Measurements from ENCODE around the gene CDH4. TPM values are rescaled to one million over a fixed set of nuclear protein-coding genes. Genes with fewer than 3 reads are reported as not detected.

Gene CDH4
- total RNA-seq, 1 donor from 2014 or later, result not detected

DNA sequence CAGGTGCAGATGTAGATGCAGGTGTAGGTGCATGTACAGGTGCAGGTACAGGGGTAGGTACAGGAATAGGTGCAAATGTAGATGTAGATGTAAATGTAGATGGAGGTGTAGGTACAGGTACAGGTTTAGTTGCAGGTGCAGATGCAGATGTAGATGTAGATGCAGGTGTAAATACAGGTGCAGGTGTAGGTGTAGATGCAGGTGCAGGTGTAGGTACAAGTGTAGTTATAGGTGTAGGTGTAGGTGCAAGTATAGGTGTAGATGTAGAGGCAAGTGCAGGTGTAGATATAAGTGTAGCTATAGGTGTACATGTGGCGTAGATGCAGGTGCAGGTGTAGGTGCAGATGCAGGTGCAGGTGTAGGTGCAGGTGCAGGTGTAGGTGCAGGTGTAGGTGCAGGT is 34.2 kb upstream of the CDH4 start:
- TF ChIP-seq, protein P1, sequence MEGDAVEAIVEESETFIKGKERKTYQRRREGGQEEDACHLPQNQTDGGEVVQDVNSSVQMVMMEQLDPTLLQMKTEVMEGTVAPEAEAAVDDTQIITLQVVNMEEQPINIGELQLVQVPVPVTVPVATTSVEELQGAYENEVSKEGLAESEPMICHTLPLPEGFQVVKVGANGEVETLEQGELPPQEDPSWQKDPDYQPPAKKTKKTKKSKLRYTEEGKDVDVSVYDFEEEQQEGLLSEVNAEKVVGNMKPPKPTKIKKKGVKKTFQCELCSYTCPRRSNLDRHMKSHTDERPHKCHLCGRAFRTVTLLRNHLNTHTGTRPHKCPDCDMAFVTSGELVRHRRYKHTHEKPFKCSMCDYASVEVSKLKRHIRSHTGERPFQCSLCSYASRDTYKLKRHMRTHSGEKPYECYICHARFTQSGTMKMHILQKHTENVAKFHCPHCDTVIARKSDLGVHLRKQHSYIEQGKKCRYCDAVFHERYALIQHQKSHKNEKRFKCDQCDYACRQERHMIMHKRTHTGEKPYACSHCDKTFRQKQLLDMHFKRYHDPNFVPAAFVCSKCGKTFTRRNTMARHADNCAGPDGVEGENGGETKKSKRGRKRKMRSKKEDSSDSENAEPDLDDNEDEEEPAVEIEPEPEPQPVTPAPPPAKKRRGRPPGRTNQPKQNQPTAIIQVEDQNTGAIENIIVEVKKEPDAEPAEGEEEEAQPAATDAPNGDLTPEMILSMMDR (IDR thresholded peaks at IDR 0.05), result no peak
- DNase-seq (no peak), ATAC-seq (ENCODE audit: low read depth) (no peak)
- no peaks in the 10 kb centered on the region for H3K36me3 Mint-ChIP-seq (ENCODE audit: low read depth)
- H3K27ac Mint-ChIP-seq, result no peak overlapping the region
- no peaks in the 10 kb centered on the region for H3K27me3 Mint-ChIP-seq
- intact Hi-C loops (cut with micrococcal nuclease), result no loop called here
- CTCF ChIA-PET, result no interaction called here
- no peaks in the 10 kb centered on the region for H3K4me1 Mint-ChIP-seq
- H3K9me3 Mint-ChIP-seq, result no peaks in the 10 kb centered on the region
- H3K4me3 Mint-ChIP-seq, result no peak overlapping the region
- POLR2A ChIA-PET, result no interaction called here

DNA sequence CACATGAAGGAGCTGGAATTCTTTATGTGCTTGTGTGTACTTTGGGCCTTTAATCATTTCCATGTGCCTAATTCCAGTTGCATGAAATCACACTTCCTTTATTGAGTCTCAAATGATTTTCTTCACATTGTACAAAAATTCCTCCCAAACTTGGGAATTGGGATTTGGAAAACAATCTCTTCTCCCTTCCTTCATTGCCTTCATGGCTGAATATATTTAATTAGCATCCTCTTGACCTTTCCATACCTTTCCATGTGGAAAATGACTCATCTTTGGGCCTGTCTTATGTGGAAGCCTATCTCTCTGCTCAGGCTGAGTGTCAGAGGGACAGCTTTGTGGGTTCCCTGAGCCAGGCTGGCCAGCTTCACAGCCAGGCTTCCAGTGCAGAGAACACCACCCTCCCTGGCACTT is 33.0 kb upstream of the CDH4 start:
- no peaks in the 10 kb centered on the region for H3K9me3 Mint-ChIP-seq
- no peak for ATAC-seq (ENCODE audit: low read depth)
- no peaks in the 10 kb centered on the region for H3K27me3 Mint-ChIP-seq
- H3K27ac Mint-ChIP-seq, result no peak overlapping the region
- TF ChIP-seq, protein P1 (IDR thresholded peaks at IDR 0.05), result no peak
- no peaks in the 10 kb centered on the region for H3K4me1 Mint-ChIP-seq
- DNase-seq, result no peak
- CTCF ChIA-PET, result no interaction called here
- no peaks in the 10 kb centered on the region for H3K36me3 Mint-ChIP-seq (ENCODE audit: low read depth)
- intact Hi-C loops (cut with micrococcal nuclease), result no loop called here
- POLR2A ChIA-PET, result no interaction called here
- no peak overlapping the region for H3K4me3 Mint-ChIP-seq

DNA sequence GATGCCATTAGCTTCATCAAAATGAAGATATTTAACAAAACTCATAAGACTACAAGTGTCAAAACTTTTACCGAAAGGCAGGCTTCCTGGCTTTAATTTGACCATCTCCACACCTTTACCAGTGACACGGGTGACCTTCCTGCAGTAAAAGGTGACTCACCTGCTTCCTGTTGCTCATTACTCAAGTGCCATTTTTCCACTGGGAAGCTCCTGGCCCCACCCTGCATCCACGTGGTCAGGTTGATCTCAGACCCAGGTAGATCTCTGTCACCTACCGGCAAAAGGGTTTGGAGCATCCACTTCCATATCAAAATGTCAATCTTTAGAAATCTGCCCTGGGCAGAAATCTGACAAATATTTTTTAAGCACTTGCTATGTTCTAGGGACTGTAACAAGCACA is 31.9 kb upstream of the CDH4 start:
- no peaks in the 10 kb centered on the region for H3K4me1 Mint-ChIP-seq
- POLR2A ChIA-PET, result no interaction called here
- DNase-seq (no peak), ATAC-seq (ENCODE audit: low read depth) (no peak)
- H3K27me3 Mint-ChIP-seq, result no peaks in the 10 kb centered on the region
- H3K9me3 Mint-ChIP-seq, result no peaks in the 10 kb centered on the region
- TF ChIP-seq, protein P1 (IDR thresholded peaks at IDR 0.05), result no peak
- CTCF ChIA-PET, result no interaction called here
- H3K27ac Mint-ChIP-seq, result no peak overlapping the region
- H3K36me3 Mint-ChIP-seq (ENCODE audit: low read depth), result no peaks in the 10 kb centered on the region
- H3K4me3 Mint-ChIP-seq, result no peak overlapping the region
- intact Hi-C loops (cut with micrococcal nuclease), result no loop called here

DNA sequence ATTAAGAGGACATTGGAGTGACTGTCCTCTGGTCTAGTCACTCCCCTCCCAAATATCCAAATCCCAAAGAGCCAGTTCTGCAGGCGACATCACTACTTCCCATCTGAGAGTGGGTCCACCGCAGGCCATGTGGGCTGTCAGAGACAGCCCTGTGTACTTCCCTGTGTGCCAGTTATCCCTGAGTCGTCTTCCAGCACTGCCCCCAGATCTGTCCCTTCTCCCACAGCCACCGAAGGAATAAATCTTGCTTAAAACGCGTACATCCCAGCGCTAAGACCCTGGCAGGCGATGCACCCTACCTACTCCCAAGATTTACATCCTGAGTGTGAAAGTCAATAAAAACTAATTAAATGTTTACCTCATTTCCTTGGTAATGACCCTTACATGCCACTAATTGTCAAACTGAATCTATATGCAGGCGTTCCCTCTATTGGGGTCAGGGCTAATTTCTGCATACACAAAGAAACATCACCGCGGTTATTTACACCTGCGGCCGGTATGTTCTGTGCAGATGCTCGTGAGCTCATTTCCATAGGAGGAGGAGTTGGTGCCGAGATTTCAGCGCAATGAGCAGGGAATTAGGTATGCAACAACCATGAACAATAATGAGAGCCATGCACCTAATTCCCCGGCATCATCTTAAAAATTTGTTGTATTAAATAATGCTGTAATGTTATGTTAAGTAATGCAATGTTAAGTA is 31.3 kb upstream of the CDH4 start:
- CTCF ChIA-PET, result no interaction called here
- Mint-ChIP-seq H3K9me3 (no peaks in the 10 kb centered on the region), H3K27ac (no peak overlapping the region), H3K4me1 (no peaks in the 10 kb centered on the region), H3K4me3 (no peak overlapping the region), H3K36me3 (ENCODE audit: low read depth) (no peaks in the 10 kb centered on the region), H3K27me3 (no peaks in the 10 kb centered on the region)
- ATAC-seq (ENCODE audit: low read depth), result no peak
- intact Hi-C loops (cut with micrococcal nuclease), result no loop called here
- POLR2A ChIA-PET, result no interaction called here
- TF ChIP-seq, protein P1 (IDR thresholded peaks at IDR 0.05), result no peak
- DNase-seq, result no peak

DNA sequence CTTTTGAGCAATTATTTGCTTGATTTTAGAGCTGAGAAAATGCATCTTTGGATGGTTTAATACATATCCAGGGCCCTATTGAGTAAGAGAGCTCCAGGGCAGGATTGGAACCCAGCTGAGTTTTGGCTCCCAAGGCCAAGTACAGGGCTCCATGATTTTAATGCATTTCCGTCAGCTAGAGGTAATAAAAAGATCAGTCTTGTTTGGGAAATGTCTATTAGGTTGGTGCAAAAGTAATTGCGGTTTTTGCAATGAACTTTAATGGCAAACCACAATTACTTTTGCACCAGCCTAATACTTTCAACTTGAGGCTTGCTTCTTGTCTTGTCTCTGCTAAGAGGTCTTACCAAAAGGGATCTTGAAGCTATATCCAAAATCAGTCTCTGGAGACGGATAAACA is 29.4 kb upstream of the CDH4 start:
- DNase-seq, result no peak
- no peak overlapping the region for H3K27ac Mint-ChIP-seq
- ChIA-PET CTCF (no interaction called here), POLR2A (no interaction called here)
- no peaks in the 10 kb centered on the region for H3K36me3 Mint-ChIP-seq (ENCODE audit: low read depth)
- intact Hi-C loops (cut with micrococcal nuclease), result no loop called here
- H3K4me1 Mint-ChIP-seq, result no peaks in the 10 kb centered on the region
- no peak overlapping the region for H3K4me3 Mint-ChIP-seq
- H3K9me3 Mint-ChIP-seq, result no peaks in the 10 kb centered on the region
- TF ChIP-seq, protein P1 (IDR thresholded peaks at IDR 0.05), result no peak
- no peaks in the 10 kb centered on the region for H3K27me3 Mint-ChIP-seq
- no peak for ATAC-seq (ENCODE audit: low read depth)

Data from activated B cell treated with CpG ODN at 0.5 μM for 24 hours (primary cell).